Measurements from ENCODE around the gene HES5. TPM values are rescaled to one million over a fixed set of nuclear protein-coding genes. Genes with fewer than 3 reads are reported as not detected.

HES5 gene
- total RNA-seq, 1 donor from 2014 or later: not detected

DNA sequence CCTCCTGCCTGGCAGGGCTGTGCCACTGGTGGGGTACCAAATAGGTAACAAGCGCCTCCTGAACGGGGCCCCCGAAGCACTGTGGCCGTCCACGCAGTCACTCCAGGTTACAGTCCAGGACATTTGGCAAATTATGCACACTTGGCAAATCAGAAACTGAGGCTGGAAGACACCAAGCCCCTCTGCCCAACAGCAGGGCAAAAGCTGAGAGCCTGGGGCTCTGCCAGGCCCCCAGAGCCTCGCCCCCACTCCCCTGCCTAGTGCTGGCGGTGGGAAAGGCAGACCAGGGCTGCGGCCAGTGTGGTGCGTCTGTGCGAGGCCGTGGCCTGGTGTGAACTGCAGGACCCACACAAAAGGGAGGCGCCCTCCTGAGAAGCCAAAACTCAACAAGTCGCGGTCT is 13.1 kb downstream of the HES5 start:
- no peak overlapping the region for H3K27ac Mint-ChIP-seq (ENCODE audit: unreplicated experiment)
- peaks cover 2% of the 10 kb centered on the region for H3K27me3 Mint-ChIP-seq (ENCODE audit: unreplicated experiment)
- H3K36me3 Mint-ChIP-seq (ENCODE audit: low read depth, unreplicated experiment): peaks cover 18% of the 10 kb centered on the region
- TF ChIP-seq, protein P1, sequence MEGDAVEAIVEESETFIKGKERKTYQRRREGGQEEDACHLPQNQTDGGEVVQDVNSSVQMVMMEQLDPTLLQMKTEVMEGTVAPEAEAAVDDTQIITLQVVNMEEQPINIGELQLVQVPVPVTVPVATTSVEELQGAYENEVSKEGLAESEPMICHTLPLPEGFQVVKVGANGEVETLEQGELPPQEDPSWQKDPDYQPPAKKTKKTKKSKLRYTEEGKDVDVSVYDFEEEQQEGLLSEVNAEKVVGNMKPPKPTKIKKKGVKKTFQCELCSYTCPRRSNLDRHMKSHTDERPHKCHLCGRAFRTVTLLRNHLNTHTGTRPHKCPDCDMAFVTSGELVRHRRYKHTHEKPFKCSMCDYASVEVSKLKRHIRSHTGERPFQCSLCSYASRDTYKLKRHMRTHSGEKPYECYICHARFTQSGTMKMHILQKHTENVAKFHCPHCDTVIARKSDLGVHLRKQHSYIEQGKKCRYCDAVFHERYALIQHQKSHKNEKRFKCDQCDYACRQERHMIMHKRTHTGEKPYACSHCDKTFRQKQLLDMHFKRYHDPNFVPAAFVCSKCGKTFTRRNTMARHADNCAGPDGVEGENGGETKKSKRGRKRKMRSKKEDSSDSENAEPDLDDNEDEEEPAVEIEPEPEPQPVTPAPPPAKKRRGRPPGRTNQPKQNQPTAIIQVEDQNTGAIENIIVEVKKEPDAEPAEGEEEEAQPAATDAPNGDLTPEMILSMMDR (IDR thresholded peaks at IDR 0.05; ENCODE audit: unreplicated experiment): no peak
- no peak for DNase-seq (ENCODE audit: low spot score)
- H3K4me1 Mint-ChIP-seq (ENCODE audit: unreplicated experiment): no peaks in the 10 kb centered on the region
- no peaks in the 10 kb centered on the region for H3K9me3 Mint-ChIP-seq (ENCODE audit: unreplicated experiment)
- no peak overlapping the region for H3K4me3 Mint-ChIP-seq (ENCODE audit: unreplicated experiment)

DNA sequence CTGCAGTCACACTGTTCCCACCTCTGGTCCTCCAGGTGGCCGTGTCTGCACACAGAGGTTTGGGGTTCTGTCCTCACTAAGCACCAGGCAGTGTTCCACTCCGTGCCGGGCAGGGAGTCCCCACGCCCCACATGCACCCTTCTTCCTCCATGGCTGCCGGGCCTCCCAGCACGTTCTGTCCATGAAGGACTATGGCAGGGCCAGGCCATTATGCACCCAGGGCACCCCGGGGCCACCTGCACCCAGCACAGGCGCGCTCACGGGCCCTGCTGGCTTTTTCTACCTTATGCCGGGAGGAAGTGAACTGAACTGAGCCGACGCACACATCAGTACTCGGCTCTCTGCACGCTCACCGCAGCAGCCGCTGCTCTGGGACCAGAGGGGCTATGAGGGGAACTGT is 13.9 kb downstream of the HES5 start:
- TF ChIP-seq, protein P1 (IDR thresholded peaks at IDR 0.05; ENCODE audit: unreplicated experiment): no peak
- no peaks in the 10 kb centered on the region for H3K9me3 Mint-ChIP-seq (ENCODE audit: unreplicated experiment)
- no peak overlapping the region for H3K4me3 Mint-ChIP-seq (ENCODE audit: unreplicated experiment)
- DNase-seq (ENCODE audit: low spot score): no peak
- H3K4me1 Mint-ChIP-seq (ENCODE audit: unreplicated experiment): no peaks in the 10 kb centered on the region
- H3K27ac Mint-ChIP-seq (ENCODE audit: unreplicated experiment): no peak overlapping the region
- H3K36me3 Mint-ChIP-seq (ENCODE audit: low read depth, unreplicated experiment): peaks cover 21% of the 10 kb centered on the region
- H3K27me3 Mint-ChIP-seq (ENCODE audit: unreplicated experiment): peaks cover 5% of the 10 kb centered on the region

DNA sequence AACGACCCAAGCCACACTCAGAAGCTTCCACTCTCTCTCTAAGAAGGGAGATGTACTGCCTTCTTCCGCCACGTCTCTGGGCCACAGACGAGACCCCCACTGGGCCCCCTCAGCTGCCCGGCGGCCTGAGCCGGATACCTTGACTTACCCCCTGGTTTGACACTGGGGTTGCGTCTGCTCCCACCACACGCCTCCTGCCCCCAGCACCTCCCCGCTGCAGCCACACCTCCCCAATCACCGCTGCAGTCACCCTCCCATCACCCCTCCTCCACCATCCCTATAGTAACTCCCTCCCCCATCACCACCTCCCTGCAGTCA is 14.3 kb downstream of the HES5 start:
- no peaks in the 10 kb centered on the region for H3K9me3 Mint-ChIP-seq (ENCODE audit: unreplicated experiment)
- H3K4me3 Mint-ChIP-seq (ENCODE audit: unreplicated experiment): no peak overlapping the region
- H3K4me1 Mint-ChIP-seq (ENCODE audit: unreplicated experiment): no peaks in the 10 kb centered on the region
- TF ChIP-seq, protein P1 (IDR thresholded peaks at IDR 0.05; ENCODE audit: unreplicated experiment): no peak
- H3K27me3 Mint-ChIP-seq (ENCODE audit: unreplicated experiment): peaks cover 5% of the 10 kb centered on the region
- DNase-seq (ENCODE audit: low spot score): no peak
- peaks cover 17% of the 10 kb centered on the region for H3K36me3 Mint-ChIP-seq (ENCODE audit: low read depth, unreplicated experiment)
- no peak overlapping the region for H3K27ac Mint-ChIP-seq (ENCODE audit: unreplicated experiment)

DNA sequence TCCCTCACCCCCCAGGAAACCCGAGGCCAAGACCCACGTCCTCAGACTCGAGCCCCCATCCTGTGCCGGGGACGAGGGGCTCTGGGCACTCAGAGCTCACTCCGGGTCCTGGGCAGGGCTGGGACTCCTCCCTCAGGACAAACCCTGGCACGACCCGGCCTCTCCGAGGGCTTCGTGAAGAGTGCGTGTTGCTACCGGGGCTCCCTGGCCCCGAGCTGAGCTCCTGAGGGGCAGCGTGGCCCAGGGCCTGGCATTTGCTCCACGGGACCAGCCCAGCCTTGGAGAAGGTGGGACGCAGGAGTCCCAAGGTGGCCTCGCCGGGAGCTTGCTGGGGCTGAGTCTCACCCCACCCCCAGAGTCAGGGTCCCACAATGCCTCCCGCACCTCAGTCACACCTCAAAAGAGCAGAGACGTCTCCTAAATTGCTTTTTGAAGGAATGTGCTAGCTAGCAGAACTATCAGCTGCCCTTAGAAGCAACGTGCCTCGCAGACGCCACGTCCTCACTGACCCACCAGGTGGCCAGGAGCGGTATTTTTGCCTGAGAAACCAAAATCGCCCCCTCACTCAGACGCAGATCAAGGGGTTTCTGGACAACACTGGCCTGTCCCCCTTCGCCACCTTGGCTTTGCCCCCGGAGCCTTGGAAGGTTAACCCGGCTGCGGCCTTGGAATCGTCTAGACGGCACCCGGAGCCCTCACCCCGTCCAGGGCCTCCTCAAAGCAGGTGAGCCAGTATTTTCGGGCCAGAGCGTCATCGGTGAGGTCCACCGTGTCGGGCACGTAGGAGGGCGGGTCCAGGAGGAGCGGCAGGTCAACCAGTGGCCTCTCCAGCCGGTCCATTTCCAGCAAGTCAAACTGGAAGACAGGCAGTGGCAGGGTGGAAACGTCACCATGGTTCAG is 14.9 kb downstream of the HES5 start:
- DNase-seq (ENCODE audit: low spot score): no peak
- H3K4me1 Mint-ChIP-seq (ENCODE audit: unreplicated experiment): no peaks in the 10 kb centered on the region
- H3K36me3 Mint-ChIP-seq (ENCODE audit: low read depth, unreplicated experiment): peaks cover 15% of the 10 kb centered on the region
- TF ChIP-seq, protein P1 (IDR thresholded peaks at IDR 0.05; ENCODE audit: unreplicated experiment): no peak
- no peaks in the 10 kb centered on the region for H3K9me3 Mint-ChIP-seq (ENCODE audit: unreplicated experiment)
- H3K27me3 Mint-ChIP-seq (ENCODE audit: unreplicated experiment): peaks cover 5% of the 10 kb centered on the region
- no peak overlapping the region for H3K4me3 Mint-ChIP-seq (ENCODE audit: unreplicated experiment)
- H3K27ac Mint-ChIP-seq (ENCODE audit: unreplicated experiment): no peak overlapping the region

DNA sequence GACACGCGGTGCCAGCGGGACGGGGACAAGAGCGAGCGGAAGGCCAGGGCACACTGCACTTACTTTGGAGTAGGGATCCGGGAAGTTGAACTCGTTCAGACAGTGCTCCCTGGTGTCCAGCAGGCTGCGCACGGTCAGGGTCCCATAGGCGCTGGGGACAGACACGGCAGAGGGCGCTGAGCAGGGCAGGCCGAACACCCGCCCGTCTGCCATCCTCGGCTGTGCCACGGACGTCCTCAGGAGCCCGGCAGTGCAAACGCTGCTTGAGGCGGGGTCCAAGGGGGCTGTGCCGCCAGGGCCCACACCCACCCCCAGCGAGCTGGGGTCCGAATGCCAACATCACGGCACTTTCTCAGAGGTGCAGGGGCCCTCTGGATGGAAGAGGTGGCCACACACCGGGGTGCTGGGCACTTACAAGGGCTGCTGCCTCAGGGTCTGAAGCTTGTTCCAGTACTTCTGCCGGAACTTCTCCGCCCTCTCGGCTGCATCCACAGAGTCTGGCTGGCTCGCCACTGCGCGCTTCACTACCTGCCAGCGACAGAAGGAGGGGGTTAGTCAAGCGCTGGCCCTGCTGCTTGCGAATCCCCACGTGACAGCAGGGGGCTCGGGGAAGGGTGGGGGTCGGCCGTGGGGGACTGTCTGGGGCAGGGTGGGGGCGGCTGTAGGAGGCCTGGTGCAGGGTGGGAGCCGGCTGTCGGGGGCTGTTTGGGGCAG is 16.0 kb downstream of the HES5 start:
- TF ChIP-seq, protein P1 (IDR thresholded peaks at IDR 0.05; ENCODE audit: unreplicated experiment): no peak
- Mint-ChIP-seq H3K4me3 (ENCODE audit: unreplicated experiment) (no peak overlapping the region), H3K27ac (ENCODE audit: unreplicated experiment) (no peak overlapping the region), H3K27me3 (ENCODE audit: unreplicated experiment) (peaks cover 5% of the 10 kb centered on the region), H3K9me3 (ENCODE audit: unreplicated experiment) (no peaks in the 10 kb centered on the region), H3K36me3 (ENCODE audit: low read depth, unreplicated experiment) (peaks cover 21% of the 10 kb centered on the region), H3K4me1 (ENCODE audit: unreplicated experiment) (no peaks in the 10 kb centered on the region)
- DNase-seq (ENCODE audit: low spot score): no peak

Measured in endothelial cell (in vitro differentiated cells).